ENCODE data around the gene REEP1.

REEP1 gene

GRCh38 chr2:86344404-86344803 is 7.0 kb upstream of the REEP1 start:
- DNase-seq: no peak

- DNase-seq: no peak
These were observed 5.1 kb upstream of the REEP1 start for GRCh38 chr2:86342488-86342887.

- no peak for DNase-seq
These were observed 4.0 kb upstream of the REEP1 start for GRCh38 chr2:86341470-86341869.

GRCh38 chr2:86338778-86339295 is 1.4 kb upstream of the REEP1 start:
- no peak for DNase-seq

- DNase-seq: no peak
These were observed 667 bp downstream of the REEP1 start for GRCh38 chr2:86336675-86337243.

GRCh38 chr2:86335865-86336674 is 1.4 kb downstream of the REEP1 start:
- DNase-seq: no peak

GRCh38 chr2:86333378-86333777 is 4.0 kb downstream of the REEP1 start:
- DNase-seq: no peak

GRCh38 chr2:86332654-86333053 is 4.8 kb downstream of the REEP1 start:
- no peak for DNase-seq

- no peak for DNase-seq
These were observed 6.0 kb downstream of the REEP1 start for GRCh38 chr2:86331384-86331783.

GRCh38 chr2:86330001-86330400 is 7.4 kb downstream of the REEP1 start:
- no peak for DNase-seq

- DNase-seq: no peak
These were observed 14.0 kb downstream of the REEP1 start for GRCh38 chr2:86323273-86324021.

GRCh38 chr2:86319700-86320580 is 17.5 kb downstream of the REEP1 start:
- no peak for DNase-seq

GRCh38 chr2:86315084-86315483 is 22.3 kb downstream of the REEP1 start:
- DNase-seq: no peak

- DNase-seq: no peak
These were observed 23.3 kb downstream of the REEP1 start for GRCh38 chr2:86314125-86314524.

GRCh38 chr2:86313341-86313740 is 24.1 kb downstream of the REEP1 start:
- DNase-seq: no peak

- DNase-seq: no peak
These were observed 25.5 kb downstream of the REEP1 start for GRCh38 chr2:86311879-86312278.

GRCh38 chr2:86309966-86310365 is 27.5 kb downstream of the REEP1 start:
- DNase-seq: no peak

GRCh38 chr2:86308984-86309695 is 28.3 kb downstream of the REEP1 start:
- no peak for DNase-seq

- no peak for DNase-seq
These were observed 29.1 kb downstream of the REEP1 start for GRCh38 chr2:86308356-86308755.

GRCh38 chr2:86307431-86307830 is 30.0 kb downstream of the REEP1 start:
- no peak for DNase-seq

- DNase-seq: no peak
These were observed 31.5 kb downstream of the REEP1 start for GRCh38 chr2:86305915-86306254.
